HTR-8/SVneo (cell line): ENCODE data around the gene FOXA2.
"Not testable (repeated sequence)": the region's sequence is repeated elsewhere in the genome, so short reads cannot be mapped to it uniquely, and the experiment has no call there.

Source experiments
- DNase-seq: peaks from one replicate; pipeline ENCODE4 v3.0.0; 2011; ENCODE audit warnings: low spot score, mixed read lengths; ENCODE audit not compliant: insufficient read length
- FAIRE-seq: peaks from 2 replicates; lab custom pipeline; 2011; peaks lifted over from hg19 to GRCh38; lab: Jason Lieb, UNC

Gene FOXA2

DNA sequence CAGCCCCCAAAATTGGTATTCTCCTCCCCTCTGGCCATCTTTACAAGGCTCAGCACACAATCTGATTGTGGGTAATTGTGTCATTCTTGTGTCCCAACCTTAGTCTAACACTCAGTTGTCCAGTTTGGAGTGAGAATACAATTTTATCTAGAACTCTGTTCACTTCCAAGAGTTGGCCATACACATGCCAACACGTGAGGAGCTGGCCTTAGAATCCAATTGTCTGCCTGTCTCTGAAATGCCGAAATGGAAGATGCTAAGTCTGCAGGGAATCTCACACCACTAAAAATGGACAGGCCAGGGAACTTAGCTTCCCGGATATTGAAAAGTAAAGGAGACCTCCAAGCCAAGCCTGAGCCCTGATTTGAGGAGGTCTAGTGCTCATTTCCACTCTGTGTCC lies 12.3 kb downstream of the FOXA2 start:
- FAIRE-seq (no peak), DNase-seq (no peak)

DNA sequence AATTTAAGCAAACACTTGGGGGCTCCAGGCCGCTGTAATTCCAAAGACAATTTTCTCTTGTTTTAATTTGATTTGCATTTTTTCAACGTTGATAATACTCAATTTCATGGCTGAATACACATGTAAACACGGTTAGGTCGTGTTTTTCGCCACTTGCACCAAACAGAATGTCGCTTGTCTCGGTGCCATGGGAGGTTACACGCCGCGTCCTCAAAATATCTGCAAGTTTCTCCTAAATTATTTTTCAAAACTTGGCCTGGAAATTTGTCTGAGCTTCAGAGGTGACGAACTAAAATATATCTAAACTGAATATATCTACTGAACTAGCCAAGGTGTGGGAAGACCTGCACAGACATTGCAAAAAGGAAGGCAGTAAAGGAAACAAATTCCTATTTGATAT lies 15.0 kb downstream of the FOXA2 start:
- FAIRE-seq (no peak), DNase-seq (no peak)

DNA sequence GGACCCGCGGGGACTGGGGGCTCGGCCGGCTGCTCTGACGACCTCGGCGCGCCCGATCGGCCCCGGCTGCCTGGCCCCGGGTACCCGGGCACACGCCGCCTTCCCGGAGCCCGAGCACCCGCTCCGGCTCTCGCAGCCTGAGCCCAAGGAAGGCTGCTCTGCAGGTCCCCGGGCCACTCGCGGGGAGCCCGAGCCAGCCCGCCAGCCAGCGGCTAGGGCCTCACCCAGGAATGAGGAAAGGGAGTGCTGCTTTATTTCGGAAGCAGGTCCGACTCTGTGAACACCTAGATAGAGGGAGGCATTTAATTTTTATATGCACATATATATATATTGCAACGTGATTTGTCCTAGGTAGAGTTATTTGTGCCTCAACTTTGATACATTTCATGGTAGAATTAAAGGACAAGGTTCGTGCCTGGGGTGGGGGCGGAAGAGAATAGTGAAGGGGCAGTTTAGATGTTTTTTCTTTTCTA lies 15.5 kb downstream of the FOXA2 start:
- FAIRE-seq (no peak), DNase-seq (no peak)

DNA sequence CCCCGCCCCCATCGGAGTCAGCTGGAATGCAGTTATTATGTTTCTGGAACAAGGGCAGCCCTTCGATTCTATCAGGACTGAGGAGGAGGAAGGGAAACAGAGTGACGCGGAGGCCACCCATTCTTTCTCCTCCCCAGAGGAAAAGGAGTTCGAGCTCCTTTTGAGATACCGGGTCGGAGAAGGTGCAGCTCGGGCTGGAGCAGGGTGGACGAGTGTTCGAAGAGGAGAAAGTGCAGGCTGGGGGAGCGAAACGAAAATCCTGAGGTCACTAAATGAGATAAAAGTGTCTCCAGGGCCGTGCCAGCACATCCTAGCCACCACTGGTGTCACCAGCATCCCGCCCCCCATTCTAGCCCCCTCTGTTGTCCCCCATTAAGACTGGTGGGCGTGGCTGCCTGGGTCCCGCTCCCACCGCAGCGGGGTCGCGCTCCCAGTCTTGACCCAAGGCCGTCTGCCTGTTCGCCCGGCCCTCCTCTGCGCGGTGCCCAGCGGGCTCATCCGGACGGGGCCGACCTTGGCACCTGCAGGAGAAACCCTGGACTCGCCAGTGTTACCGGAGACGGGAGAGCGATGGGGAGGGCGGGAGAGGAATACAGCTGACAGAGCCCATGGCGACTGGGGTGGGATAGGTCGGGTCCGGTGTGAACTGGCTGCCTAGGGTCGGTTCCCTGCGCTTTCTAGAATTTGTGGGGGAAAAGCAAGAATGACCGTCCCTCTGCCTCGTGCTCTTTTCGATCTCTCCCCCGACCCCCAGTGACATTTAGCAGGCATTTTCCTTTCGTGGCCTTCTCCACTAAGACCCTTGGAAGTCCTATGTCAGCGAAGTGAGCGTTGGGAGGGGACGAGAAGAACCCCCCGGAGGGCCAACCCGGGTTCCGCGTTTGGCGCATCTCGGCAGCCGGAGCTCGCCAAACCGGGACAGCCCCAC lies 16.2 kb downstream of the FOXA2 start:
- no peak for FAIRE-seq
- DNase-seq, result no peak

DNA sequence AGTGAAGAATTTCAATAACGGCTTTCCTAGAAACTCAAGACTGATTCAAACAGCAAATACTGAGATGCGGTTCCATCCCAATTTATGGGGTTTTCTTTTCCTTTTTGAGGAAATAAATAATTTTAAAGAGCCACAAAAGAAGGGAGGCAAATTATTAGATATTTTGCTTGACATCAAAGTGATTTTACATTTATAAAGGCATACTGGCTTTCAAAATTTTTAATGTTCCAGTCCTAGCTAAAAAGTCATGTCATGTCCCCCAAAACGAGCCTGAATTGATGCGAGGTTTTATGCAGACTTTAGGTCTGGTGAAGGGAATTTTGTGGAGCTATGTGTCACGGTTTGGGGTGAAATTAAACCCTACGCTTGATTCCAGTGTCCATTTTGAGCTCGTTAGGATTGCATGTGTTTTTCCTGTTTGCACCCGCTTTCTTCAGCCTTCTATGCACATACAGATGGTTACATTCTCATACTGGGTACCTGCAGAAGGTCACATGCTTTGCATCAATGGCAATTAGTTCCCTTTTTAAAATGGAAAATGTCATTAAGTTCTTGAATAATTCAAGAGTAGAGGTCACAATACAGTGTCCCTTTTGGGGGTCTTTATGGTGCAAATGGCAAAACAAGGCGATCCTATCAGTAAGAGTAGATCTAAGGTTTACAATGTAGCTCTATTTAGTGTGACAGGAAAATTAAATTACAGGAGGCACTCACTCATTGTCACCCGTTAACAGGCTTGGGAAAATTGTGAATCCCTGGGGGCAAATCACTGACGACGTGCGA lies 17.3 kb downstream of the FOXA2 start:
- FAIRE-seq, result no peak

DNA sequence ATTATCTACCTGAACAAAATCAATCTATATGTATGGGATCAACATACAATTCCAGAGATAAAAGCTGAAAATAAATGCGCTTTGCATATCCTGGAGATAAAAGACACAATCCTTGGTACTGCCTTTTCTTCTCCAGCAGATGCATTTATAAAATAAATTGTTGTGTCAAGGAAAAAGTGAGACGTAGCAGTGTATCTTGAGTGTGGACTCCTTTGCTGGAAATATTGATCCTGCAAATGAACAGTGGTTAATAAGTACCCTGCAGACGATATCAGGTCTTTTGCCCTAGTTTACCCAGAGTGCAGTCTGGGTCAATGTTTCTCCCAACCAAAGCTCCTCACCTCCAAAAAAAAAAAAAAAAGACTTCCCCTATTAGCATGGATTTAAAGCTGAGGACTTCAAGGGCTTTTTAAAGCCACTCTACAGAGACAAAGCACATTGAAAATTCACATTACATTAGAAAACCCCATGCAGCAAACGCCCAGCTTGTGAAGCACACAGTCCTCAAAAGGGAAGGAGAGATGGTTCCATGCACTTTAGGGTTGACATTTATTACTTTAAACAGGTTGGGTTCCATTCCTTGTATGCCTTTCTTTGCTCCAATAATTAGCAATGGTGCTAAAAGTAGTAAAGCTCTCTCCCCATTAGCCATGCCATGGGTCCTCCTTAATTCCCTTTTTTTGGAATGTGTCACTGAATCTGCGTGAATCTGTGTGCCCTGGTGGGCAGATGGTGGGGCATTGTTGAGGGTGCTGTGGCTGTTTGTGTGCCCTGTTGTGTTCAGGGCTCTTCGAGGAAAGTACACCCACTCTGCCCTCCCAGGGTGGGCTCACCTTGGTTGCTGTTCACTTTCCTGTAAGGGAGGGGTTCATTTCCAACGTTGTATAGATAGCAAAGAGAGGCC lies 21.1 kb downstream of the FOXA2 start:
- DNase-seq (no peak), FAIRE-seq (no peak)

More for the DNA sequence above, 17.3 kb downstream of the FOXA2 start:
- DNase-seq, result no peak

DNA sequence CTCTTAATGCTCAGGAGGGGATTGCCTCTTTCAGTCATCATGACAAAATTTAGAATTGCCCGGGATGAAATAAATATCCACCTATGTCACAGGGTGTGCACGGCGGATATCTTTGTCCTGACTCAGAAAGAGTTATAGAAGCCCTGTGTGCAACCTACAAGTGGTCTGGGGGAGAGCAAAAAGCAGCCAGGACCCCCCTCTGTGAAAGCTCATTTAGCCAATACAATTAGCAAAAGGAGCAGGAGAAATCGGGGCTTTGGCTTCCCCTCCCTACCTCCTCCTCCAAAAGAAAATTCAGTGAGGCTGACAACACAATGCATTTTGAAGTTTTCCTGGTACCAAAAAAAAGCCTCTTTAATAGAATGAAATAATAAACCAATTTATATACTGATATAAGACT lies 21.8 kb downstream of the FOXA2 start:
- FAIRE-seq (no peak), DNase-seq (no peak)

DNA sequence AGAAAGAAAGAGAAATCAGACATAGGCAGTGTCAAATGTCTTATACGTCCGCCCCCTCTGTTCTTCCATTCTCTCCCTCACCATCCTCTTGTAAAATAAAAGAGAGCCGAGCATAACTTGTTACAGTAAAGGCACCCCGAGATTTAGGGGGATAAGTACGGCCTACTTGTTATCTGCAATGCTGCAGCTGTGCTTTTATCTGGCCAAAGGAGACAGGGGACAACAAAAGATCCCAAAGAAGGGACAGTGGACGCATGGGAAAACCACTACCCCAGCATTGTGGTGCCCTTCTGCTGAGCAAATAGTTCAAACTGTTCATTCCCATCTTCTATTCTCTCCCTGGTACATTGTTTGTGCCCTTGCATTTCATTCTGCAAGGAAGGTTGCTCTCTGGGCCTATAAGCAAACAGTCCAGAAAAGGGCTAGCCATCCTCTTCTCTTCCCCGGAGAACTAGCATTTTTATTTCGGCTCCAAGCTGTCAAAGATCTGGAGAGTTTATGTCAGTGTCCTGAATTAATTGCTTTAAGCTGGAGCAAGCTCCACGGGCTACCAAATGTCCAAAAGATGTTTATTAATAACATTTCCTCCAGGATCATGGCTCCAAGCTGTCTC lies 22.3 kb downstream of the FOXA2 start:
- no peak for FAIRE-seq
- DNase-seq, result no peak

DNA sequence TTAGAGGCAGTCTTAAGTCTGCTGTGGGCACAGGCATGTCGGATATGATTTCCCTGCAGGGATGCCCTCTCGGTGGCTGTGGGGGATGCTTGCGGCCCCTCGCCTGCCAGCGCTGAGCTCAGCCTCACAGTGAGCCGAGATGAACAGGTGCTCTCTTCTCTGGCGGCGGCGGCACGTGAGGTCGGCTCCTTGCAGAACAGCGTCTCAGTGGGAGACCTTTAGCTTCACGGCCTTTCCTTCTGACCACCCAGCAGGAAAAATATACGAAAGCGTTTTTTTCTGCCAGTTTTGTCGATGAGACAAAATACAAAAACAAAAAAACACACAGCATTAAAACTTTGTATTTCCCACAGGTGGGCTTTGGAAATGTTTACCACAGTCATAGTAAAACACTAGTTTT lies 23.6 kb downstream of the FOXA2 start:
- FAIRE-seq (no peak), DNase-seq (no peak)

DNA sequence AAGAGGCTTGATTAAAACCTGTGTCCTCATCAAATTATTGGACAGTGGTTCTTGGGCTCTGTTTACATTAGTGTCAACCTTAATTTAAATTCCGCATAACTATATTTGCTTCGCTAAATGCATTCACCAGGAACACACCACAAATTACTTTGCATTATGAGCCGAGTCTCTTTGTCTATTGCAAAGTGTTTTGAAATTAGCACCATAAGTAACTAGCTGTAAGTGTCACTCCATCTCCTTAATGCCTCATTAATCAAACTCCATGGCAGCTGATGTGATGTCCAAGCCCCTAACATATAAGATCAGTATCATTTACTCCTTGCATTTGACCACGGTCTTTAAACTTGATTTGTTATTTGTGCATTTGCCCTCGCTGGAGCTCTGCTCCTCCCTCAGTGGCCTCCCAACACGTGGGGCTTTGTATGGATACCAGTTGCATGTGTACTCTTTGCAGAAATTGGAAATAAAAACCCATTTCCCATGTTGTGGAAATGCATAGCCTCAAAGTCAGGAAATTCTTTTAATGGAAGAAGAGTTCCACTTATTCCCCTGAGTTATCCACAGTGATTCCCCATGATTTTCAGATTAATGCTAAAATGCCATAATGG lies 24.6 kb downstream of the FOXA2 start:
- DNase-seq, result no peak
- no peak for FAIRE-seq

DNA sequence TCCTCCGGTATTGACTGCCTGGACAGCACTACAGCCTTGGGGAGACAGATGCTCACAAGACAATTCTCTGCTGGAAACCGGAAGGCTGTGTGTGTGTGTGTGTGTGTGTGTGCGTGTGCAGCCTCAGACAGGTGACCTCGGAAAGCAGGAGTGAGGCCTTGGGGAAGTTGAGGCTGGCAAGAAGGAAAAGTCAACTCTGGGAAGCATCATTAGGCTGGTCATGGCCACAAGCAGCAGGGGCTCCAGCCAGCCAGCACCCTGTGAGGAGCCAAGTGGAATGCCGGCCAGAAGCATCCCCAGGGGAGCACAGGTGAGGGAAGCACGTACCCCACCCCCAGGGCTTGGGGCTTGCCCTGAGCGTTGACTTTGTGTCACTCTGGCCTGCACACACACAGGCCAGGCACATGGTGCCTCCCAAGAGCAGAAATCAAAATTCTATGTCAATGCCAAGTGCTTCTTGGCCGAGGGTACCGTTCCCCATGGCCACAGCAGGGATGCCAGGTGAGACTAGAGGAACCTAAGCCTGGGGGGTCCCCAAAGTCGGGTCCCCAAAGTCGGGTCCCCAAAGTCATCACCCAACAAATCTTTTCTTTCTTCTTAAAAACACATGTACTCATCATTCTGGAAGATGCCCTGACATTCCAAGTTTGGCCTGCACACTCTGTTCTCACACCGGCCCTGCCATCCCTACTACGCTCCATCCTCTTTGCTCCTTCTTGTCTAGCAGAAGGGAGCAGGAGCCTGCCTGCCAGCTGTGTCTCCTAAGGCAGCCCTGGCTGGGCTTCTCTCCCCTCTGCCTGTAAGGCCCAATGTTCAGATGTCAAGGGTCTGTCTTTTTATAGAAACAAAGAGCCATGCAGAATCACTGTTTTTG lies 26.7 kb downstream of the FOXA2 start:
- no peak for FAIRE-seq
- DNase-seq, result no peak

DNA sequence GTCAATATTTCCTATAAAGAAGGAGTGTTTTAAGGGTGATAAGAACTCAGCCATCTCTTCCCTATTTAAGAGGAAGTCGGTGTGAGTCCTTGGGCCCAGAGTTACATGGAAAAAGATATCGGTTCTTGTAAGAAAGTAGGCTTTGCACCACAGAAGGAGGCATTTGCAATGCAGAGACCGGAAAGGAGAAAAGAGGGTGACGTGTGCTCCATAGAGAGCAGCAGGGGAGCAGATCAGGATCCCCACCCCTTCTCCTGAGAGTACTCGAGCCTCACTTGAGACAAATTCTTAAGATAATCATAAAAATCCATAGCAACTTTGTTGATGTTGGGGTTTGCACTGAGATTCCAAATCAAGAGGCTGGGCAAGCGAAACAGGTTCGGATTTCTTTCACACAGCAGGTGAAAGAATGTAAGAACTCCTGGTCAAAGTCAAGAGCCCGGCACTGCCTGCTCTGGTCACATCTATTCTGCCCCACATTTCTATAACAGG lies 27.8 kb downstream of the FOXA2 start:
- DNase-seq, result no peak
- no peak for FAIRE-seq

DNA sequence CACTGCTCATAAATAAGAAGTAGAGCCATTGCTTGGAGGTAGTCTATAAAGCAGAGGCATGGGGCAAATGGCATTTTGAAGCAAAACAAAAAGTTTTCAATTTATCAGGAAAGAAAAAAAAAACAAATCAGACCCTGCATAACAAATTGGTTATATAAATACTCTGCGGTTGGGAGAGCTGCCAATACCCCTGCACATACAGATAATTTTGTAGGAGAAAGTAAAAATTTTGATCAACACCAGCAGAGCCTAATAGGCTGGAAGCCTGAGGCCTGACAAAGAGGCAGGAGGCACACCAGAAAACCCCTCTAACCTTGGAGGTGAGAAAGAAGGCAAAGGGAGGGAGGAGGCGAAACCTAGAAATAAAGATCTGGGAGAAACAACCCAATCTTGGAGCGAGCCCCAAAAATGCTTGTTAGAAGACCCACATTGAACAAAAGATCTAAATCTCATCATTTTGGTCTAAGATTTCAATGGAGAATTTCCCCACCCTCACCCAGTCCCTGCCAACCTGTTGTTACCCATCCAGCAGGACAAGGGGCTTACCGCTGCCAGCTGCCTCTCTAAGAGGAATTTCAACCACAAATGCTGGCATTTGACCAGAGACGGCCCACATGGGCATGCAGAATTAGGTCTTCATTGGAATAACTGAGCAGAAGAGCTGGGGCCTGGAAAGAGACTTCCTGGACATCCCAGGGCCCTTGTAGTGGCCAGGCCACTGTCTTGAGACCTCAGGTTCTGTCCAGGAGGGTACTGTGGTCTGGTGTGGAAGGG lies 28.4 kb downstream of the FOXA2 start:
- no peak for FAIRE-seq
- DNase-seq, result no peak

DNA sequence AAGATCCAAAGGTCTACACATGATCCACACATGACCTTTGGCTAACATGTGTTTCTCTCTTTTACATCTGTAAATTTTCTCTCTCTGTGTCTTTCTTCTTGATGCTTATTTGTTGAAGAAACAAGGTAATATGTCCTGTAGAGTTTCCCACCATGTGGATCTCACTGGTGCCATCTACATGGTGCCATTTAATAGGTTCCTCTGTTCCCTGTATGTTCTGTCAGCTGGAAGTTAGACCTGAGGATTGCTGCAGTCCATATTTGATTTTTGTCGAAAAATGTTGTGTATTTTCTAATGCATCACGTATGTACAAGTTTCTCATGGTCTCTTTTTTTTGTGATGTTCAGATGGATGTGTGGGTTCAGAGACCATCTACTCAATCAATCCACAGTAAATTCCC lies 30.0 kb downstream of the FOXA2 start:
- no peak for DNase-seq
- no peak for FAIRE-seq

DNA sequence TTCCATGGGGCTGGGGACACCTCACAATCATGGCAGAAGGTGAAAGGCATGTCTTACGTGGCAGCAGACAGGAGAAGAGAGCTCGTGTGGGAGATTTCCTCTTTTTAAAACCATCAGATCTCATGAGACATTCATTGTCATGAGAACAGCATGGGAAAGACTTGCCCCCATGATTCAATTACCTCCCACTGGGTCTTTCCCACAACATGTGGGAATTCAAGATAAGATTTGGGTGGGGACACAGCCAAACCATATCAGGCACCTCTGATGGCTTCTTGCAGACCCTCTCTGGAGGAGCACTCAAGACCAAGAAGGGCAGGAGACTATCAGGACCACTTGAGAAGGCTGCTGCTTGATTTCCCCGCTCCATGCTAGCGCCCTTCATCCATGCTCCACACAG lies 33.9 kb downstream of the FOXA2 start:
- FAIRE-seq, DNase-seq: not testable (repeated sequence)

DNA sequence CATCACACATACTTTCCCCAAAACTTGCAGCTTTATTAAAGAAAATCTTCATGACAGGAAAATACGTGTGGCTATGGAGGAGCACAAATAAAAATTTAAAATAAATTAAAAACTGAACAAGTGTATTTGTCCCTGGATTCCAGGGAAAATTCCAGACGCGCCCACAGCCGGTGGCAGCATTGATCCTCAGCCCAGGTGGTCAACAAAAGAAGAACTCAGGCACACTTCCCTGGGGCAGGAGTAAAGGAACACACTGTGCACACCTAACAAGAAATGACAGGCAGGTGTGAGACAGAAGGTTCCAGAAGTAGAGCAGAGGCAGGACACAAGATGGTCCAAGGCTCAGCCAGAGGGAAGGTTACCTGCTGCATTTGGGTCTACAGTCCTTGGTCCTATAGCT lies 36.3 kb downstream of the FOXA2 start:
- DNase-seq (no peak), FAIRE-seq (no peak)

DNA sequence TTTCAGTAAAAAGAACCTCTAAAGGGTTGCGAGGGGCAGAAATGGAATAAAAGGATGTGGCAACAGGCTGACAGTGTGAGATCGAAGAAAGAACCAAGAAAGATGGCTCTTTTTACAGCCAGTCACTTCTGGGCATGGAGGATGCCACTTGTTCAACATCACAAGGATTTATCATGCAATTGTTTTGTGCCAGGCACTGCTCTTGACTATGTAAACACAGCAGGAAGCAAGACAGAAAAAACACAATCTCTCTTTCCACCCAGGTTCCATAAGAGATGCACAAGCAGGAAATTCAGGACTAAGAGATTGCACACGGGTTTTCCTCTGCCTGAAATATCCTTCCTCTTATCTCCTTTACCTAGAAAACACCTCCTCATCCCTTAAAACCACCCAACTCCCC lies 38.0 kb downstream of the FOXA2 start:
- DNase-seq, result no peak
- no peak for FAIRE-seq

DNA sequence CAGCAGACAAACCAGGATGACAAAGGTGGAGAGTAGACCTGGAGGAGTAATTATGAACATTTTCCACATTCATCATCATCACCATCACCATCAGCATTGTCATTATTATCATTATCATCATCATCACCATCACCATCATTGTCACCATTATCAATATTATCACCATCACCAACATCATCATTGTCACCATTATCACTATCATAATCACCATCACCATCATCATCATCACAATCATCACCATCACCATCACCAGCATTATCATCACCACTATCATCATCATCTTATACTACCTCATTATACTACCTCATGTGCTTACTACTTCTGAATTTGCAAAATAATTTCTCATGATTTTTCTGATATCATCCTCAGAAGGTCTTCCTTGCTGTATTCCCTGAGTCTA lies 39.3 kb downstream of the FOXA2 start:
- DNase-seq (no peak), FAIRE-seq (peak; percentile 42)
